Adipocyte (in vitro differentiated cells): Measurements from ENCODE around the gene BEAN1.
A peak's percentile ranks its signal among the peaks of the same experiment; 100 is the strongest.

Experiments used
- DNase-seq: peaks from one replicate; pipeline ENCODE4 v3.0.0-alpha.2; 2015; ENCODE audit warnings: low read depth
- H3K27me3 ChIP-seq: replicated peaks from 2 replicates; pipeline ENCODE4 v1.7.0; 2013; ENCODE audit warnings: mild to moderate bottlenecking, low read length, moderate library complexity; ENCODE audit not compliant: control insufficient read depth, insufficient read depth
- H3K36me3 ChIP-seq: 2 replicates; pipeline ENCODE4 v1.7.0; 2013; ENCODE audit warnings: low read length, mild to moderate bottlenecking, moderate library complexity; ENCODE audit not compliant: control insufficient read depth, insufficient read depth, severe bottlenecking
- H3K4me1 ChIP-seq: 2 replicates; pipeline ENCODE4 v1.7.0; 2013; ENCODE audit warnings: mild to moderate bottlenecking, low read length, moderate library complexity; ENCODE audit not compliant: control insufficient read depth, insufficient read depth
- H3K4me3 ChIP-seq: 2 replicates; pipeline ENCODE4 v1.7.0; 2013; ENCODE audit warnings: mild to moderate bottlenecking, low read length, moderate library complexity
- H3K9ac ChIP-seq: 2 replicates; pipeline ENCODE4 v1.7.0; 2013; ENCODE audit warnings: mild to moderate bottlenecking, low read length, moderate library complexity
- H3K9me3 ChIP-seq: 2 replicates; pipeline ENCODE4 v1.7.0; 2013; ENCODE audit warnings: mild to moderate bottlenecking, low read length, moderate library complexity; ENCODE audit not compliant: control insufficient read depth

Gene BEAN1

DNA sequence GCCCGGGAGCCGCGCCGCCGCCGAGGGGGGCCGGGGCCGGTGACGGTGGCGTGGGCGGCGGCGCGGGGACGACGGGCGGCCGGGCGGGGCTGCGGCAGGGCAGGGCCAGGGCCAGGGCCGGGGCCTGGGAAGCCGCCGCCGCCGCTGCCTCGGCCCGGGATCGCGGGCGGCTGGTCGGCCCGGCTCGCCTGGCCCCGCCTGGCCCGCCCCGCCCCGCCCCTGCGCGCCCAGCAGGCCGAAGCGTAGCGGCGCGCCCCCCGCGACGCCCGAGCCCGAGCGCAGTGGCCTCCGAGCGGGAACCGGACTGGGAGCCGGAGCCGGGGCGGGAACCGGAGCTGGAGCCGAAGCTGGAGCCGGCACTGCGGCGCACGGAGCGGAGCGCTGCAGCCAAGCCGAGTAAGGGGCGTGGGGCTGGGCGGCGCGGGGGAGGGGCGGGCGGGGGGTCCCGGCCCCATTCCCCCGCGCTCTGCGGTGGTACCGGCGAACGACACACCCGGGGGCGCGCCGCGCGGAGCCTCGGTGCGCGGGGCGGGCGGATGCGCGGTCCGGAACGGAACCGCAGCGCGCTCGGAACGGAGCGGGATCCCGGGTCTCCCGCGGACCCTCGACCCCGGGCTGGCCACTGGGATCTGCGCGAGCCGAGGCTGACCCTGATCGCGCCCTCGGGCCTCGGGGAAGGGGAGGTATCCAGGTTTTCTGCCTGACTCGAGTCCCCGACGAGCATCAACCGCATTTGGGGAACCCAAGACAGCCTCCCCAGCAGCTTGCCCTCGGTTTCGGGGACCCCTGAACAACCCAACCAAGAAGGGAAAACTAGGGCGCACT, at the start of gene BEAN1:
Gene BEAN1, plus strand, starts transcription at position 260 of the 825 bp plus-strand sequence. CDS start 10,382 bp downstream, outside the sequence.
- peaks cover 9% of the 10 kb centered on the region for H3K4me1 ChIP-seq
- H3K9me3 ChIP-seq = no peaks in the 10 kb centered on the region
- H3K9ac ChIP-seq = peak within 1 kb of the TSS; percentile 40
- peaks cover 10% of the 10 kb centered on the region for H3K27me3 ChIP-seq
- H3K4me3 ChIP-seq = peak within 1 kb of the TSS; percentile 65
- no peaks in the 10 kb centered on the region for H3K36me3 ChIP-seq
- DNase-seq = peak; percentile 71

DNA sequence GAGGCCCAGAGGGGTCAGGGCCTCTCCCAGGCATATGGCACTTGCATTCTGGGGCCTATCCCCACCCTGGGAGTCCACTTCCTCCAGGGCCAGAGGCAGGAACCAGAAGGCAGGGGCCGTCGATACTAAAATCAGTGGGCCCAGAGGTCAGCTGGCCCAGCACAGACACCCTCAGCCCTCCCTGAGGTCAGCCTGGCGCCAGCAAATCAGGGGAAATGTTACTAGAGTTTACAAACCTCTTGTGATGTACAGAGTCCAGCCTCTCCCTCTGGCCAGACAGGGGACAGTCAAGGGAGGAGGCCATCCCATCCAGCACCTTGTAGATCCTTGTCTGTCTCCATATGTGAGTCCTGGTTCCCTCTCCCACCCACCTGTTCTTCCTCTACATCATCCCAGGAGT, 49.8 kb upstream of the BEAN1 start:
- no peak overlapping the region for H3K9ac ChIP-seq
- peaks cover 25% of the 10 kb centered on the region for H3K27me3 ChIP-seq
- H3K9me3 ChIP-seq = no peaks in the 10 kb centered on the region
- no peak overlapping the region for H3K4me3 ChIP-seq
- H3K4me1 ChIP-seq = no peaks in the 10 kb centered on the region
- no peak for DNase-seq
- no peaks in the 10 kb centered on the region for H3K36me3 ChIP-seq

DNA sequence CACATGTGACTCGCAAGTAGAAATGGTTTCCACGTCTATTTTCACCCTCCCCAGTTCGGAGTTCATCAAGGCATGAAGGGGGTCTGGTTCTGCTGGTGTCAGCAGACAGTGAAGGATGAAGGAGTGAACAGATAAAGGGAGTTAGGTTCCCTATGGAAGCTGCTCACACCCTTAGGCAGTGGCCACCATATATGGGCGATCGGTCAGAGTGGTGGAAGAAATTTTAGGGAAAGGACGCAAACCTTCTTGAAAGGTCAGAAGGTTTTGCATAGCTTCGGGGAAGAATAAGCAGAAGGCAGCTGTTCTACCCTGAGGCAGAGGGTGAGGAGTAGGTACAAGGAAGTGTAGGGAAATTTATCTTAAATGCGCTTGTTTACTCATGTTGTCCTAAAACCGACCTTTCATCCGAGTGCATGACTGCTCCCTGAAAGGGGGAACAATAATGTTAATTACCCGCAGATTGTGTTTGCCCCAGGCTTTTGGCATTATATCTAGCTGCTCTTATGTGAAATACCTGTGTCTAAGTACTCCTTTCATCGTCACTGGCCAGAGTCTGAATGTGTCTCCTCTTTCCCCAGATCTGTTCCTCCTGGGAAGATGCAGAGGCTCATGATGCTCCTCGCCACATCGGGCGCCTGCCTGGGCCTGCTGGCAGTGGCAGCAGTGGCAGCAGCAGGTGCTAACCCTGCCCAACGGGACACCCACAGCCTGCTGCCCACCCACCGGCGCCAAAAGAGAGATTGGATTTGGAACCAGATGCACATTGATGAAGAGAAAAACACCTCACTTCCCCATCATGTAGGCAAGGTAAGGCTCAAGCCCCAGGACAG, 48.1 kb upstream of the BEAN1 start:
- no peaks in the 10 kb centered on the region for H3K36me3 ChIP-seq
- no peak for DNase-seq
- no peak overlapping the region for H3K9ac ChIP-seq
- no peak overlapping the region for H3K4me3 ChIP-seq
- H3K27me3 ChIP-seq = peaks cover 18% of the 10 kb centered on the region
- H3K9me3 ChIP-seq = no peaks in the 10 kb centered on the region
- peaks cover 10% of the 10 kb centered on the region for H3K4me1 ChIP-seq

DNA sequence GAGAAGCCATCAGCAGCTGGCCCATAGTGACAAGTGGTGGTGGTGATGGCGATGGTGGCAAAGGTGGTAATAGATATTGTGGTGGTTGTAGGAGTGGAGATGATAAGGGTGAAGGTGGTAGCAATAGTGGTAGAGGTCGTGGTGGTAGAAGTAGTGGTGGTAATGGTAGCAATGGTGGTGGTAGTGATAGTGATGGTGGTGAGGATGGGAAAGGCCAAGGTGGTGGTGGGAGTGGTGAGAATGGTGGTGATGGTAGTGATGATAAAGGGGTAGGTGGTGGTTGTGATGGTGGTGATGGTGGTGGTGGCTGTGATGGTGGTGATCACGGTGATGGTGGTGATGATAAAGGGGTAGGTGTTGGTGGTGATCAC, 47.5 kb upstream of the BEAN1 start:
- Histone ChIP-seq H3K27me3 (peaks cover 15% of the 10 kb centered on the region), H3K9me3 (no peaks in the 10 kb centered on the region), H3K4me1 (peaks cover 10% of the 10 kb centered on the region), H3K36me3 (no peaks in the 10 kb centered on the region), H3K4me3 (no peak overlapping the region), H3K9ac (no peak overlapping the region)
- DNase-seq = no peak

DNA sequence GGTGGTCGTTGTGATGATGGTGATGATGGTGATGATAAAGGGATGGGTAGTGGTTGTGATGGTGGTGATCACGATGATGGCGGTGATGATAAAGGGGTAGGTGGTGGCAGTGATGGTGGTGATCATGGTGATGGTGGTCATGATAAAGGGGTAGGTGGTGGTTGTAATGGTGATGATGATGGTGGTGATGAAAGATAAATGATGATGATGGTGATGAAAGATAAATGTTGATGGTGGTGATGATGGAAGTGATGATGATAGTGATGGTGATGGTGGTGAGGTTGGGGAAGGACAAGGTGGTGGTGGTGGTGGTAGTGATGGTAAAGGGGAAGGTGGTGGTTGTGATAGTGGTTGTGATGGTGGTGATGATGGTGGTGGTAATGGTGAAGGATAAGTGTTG, 46.7 kb upstream of the BEAN1 start:
- H3K4me1 ChIP-seq = peaks cover 10% of the 10 kb centered on the region
- no peak overlapping the region for H3K4me3 ChIP-seq
- DNase-seq = no peak
- no peak overlapping the region for H3K9ac ChIP-seq
- H3K27me3 ChIP-seq = peaks cover 15% of the 10 kb centered on the region
- no peaks in the 10 kb centered on the region for H3K36me3 ChIP-seq
- no peaks in the 10 kb centered on the region for H3K9me3 ChIP-seq

DNA sequence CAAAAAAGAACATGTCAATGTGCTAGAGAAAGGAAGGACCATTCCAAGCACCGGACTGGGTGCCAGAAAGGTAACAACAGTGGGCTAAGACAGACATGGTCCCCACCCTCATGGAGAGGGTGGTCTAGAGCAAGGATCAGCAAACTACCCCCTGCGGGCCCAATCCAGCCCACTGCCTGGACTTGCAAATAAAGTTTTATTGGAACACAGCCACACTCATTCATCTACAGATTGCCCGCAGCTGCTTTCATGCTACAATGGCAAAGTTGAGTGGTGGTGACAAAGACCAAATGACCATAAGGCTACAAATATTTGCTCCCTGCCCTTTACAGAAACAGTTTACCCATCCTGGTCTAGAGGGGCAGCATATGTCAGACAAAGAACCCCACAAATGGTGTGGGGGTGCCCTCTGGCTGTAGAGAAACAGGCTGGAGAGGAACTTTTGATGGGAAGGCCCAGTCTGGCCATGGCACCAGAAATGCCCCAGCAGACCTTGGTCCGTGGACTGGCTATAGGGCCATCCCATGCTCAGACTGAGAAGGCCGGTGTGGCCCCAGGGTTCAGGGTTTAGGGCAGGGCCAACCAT, 45.4 kb upstream of the BEAN1 start:
- Histone ChIP-seq H3K9me3 (no peaks in the 10 kb centered on the region), H3K36me3 (no peaks in the 10 kb centered on the region)
- DNase-seq = no peak

DNA sequence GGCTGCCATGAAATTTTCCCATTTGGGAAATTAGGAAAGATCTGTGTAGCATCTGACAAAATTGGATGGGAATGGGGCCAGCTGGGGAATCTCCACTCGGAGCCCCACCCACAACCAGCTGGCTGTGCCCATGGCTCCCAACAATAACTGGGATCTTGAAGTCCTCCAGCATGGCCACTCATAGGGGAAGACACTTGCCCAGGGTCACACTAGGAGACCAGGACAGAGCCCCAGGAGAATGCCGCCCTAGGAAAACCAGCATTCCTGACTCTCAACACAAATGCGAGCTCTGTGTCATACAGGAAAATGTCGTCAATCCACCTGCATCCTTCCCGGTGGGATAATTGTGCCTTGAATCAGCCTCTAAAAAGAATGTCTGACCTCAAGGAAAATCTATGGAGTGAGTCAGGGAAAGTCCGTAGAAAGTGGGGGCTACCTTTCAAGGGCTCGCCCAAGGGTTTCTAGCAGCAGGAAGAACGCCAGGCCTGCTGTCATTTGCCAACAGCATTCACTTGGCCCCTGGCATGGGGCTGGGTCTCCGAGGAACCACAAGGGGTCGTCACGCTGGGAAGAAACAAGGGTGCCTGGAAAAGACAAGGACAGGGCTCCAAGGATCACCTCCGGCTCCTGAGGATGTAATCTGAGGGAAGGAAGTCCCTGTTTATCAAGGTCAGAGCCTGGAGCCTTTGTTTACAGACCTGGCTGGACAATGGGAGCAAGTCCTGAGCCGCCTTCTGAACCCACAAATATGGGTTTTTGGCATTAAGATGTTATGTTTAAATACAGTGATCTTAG, 44.7 kb upstream of the BEAN1 start:
- Histone ChIP-seq H3K27me3 (peaks cover 18% of the 10 kb centered on the region), H3K4me3 (no peak overlapping the region), H3K9me3 (no peaks in the 10 kb centered on the region), H3K4me1 (peaks cover 10% of the 10 kb centered on the region), H3K36me3 (no peaks in the 10 kb centered on the region), H3K9ac (no peak overlapping the region)
- DNase-seq = peak; percentile 25

More for the DNA sequence above, 45.4 kb upstream of the BEAN1 start:
- peaks cover 10% of the 10 kb centered on the region for H3K4me1 ChIP-seq
- no peak overlapping the region for H3K9ac ChIP-seq
- H3K27me3 ChIP-seq = peaks cover 16% of the 10 kb centered on the region
- no peak overlapping the region for H3K4me3 ChIP-seq

- H3K9ac ChIP-seq = no peak overlapping the region
- no peaks in the 10 kb centered on the region for H3K36me3 ChIP-seq
- peak; percentile 59 for DNase-seq
- peaks cover 21% of the 10 kb centered on the region for H3K27me3 ChIP-seq
- H3K4me1 ChIP-seq = peaks cover 10% of the 10 kb centered on the region
- H3K4me3 ChIP-seq = no peak overlapping the region
- H3K9me3 ChIP-seq = no peaks in the 10 kb centered on the region
These were observed 44.2 kb upstream of the BEAN1 start for GRCh38 chr16:66382966-66383299.

DNA sequence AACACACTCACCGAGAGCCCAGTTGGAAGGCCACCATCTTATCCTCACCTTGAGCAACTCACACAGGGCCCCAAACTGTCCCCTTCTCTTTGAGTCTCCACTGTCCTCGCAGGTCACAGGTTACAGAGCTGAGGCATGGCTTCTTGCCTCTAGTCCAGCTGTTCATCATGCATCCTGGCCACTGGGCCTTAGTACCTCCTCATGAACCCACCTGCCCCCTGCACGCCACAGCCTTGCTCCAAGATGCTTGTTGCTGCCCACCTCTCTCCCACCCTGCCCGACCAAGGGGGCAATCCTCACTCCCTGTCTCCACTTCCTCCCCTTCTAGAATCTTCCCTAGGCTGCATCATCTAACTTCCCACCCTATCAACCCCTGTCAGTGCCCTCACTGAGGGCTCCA, 43.5 kb upstream of the BEAN1 start:
- Histone ChIP-seq H3K9ac (no peak overlapping the region), H3K4me1 (peaks cover 10% of the 10 kb centered on the region), H3K36me3 (no peaks in the 10 kb centered on the region), H3K27me3 (peaks cover 21% of the 10 kb centered on the region), H3K4me3 (no peak overlapping the region), H3K9me3 (no peaks in the 10 kb centered on the region)
- no peak for DNase-seq

DNA sequence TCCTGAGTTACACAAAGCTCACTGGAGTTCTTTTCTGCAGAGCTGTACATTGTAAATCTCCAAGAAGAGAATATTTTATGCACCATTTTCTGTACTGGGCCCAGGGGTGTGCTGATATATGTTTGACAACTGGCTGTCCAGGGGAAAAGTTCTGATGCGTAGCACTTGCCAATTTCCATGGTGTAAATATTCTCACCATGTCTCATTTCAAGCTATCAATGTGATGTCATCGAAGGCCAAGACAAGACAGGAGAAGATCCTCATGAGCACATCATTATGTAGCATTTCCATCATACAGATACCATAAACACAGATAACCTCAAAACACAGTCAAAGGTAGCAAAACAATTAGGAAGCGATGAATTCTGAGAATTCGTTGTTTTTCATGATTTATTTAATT, 41.7 kb upstream of the BEAN1 start:
- Histone ChIP-seq H3K36me3 (no peaks in the 10 kb centered on the region), H3K9me3 (no peaks in the 10 kb centered on the region), H3K4me3 (no peak overlapping the region), H3K27me3 (peaks cover 23% of the 10 kb centered on the region), H3K4me1 (peaks cover 10% of the 10 kb centered on the region), H3K9ac (no peak overlapping the region)
- DNase-seq = no peak
